DND-41 (cell line): ENCODE measurements around the gene DHH.

Experiments
- ATAC-seq: fragments of 200-7000 bp; cut with Tn5 transposase; 3 replicates; pipeline ENCODE4 v1.9.1; 2021; ENCODE audit warnings: low read depth; ENCODE audit not compliant: insufficient read depth
- DNase-seq: peaks from one replicate; pipeline ENCODE4 v3.0.0-alpha.2; 2020
- H2AFZ ChIP-seq: 2 replicates; pipeline ENCODE4 v1.6.0; 2012; ENCODE audit warnings: low read depth, low read length
- H3K27ac ChIP-seq: 2 replicates; pipeline ENCODE4 v1.5.1; 2012; ENCODE audit warnings: low read length, inconsistent platforms
- H3K27me3 ChIP-seq: fragments of 200-600 bp; sonication (generic); 2 replicates; pipeline ENCODE4 v1.6.0; 2012; ENCODE audit warnings: low read length, mild to moderate bottlenecking, inconsistent platforms; ENCODE audit not compliant: insufficient read depth, poor library complexity
- H3K36me3 ChIP-seq: 2 replicates; pipeline ENCODE4 v1.5.1; 2012; ENCODE audit warnings: low read length, inconsistent platforms; ENCODE audit not compliant: insufficient read depth
- H3K4me1 ChIP-seq: 2 replicates; pipeline ENCODE4 v1.5.1; 2012; ENCODE audit warnings: mild to moderate bottlenecking, low read length; ENCODE audit not compliant: insufficient read depth
- H3K4me2 ChIP-seq: 2 replicates; pipeline ENCODE4 v1.6.0; 2012; ENCODE audit warnings: mild to moderate bottlenecking, moderate library complexity, low read length, inconsistent platforms; ENCODE audit not compliant: insufficient read depth
- H3K4me3 ChIP-seq, 2 experiments: fragments of 200-600 bp in 1 of 2; shearing (Covaris generic) in 1 of 2; 2 replicates each; pipeline ENCODE4 v1.5.1; 2012 to 2016; ENCODE audit warnings: inconsistent platforms in 2 of 2, low read length in 2 of 2, mild to moderate bottlenecking in 2 of 2, low read depth in 1 of 2, moderate library complexity in 1 of 2
- H3K79me2 ChIP-seq: 2 replicates; pipeline ENCODE4 v1.6.0; 2012; ENCODE audit warnings: low read length, inconsistent platforms; ENCODE audit not compliant: insufficient read depth
- H3K9ac ChIP-seq: 2 replicates; pipeline ENCODE4 v1.6.0; 2012; ENCODE audit warnings: low read depth, mild to moderate bottlenecking, inconsistent platforms, low read length, moderate library complexity
- H3K9me3 ChIP-seq: 2 replicates; pipeline ENCODE4 v1.5.1; 2012; ENCODE audit warnings: low read length, moderate library complexity, mild to moderate bottlenecking, inconsistent platforms; ENCODE audit not compliant: insufficient read depth, severe bottlenecking
- H4K20me1 ChIP-seq: 2 replicates; pipeline ENCODE4 v1.6.0; 2012; ENCODE audit warnings: low read length; ENCODE audit not compliant: insufficient read depth
- EZH2 ChIP-seq: IDR thresholded peaks from 3 replicates; pipeline ENCODE4 v1.6.1; 2012; ENCODE audit warnings: borderline replicate concordance, low read depth, mild to moderate bottlenecking, moderate library complexity, low read length, inconsistent platforms; ENCODE audit not compliant: severe bottlenecking
- TF ChIP-seq, protein P1 (sequence below): IDR thresholded peaks from 2 replicates; pipeline ENCODE4 v1.5.1; 2012; ENCODE audit warnings: borderline replicate concordance, low read length, moderate library complexity, mild to moderate bottlenecking; ENCODE audit not compliant: poor library complexity, severe bottlenecking; ENCODE audit errors: extremely low read depth

Gene DHH

DNA sequence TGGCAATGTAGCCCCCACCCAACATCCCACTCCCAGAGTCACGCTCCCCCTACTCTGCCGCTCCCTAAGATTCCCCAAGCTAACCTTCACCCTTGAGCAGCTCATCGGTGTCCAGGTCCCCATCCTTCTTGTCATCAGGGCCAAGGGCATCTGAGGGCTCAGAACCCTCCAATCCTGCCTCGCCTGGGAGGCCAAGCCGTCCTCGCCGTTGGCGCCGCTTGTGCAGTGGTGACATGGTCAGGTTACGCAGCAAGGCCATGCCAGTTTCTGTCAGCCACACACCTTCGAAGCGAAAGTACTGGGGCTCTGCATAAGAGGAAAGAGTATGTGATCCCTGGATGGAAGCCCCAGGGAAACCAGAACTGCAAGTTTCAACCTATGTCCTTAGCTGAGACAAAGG, 49.9 kb downstream of the DHH start:
- no peaks in the 10 kb centered on the region for H3K9me3 ChIP-seq
- no peak overlapping the region for H3K27ac ChIP-seq
- no peak for DNase-seq
- H3K4me1 ChIP-seq = no peaks in the 10 kb centered on the region
- peaks cover 48% of the 10 kb centered on the region for H4K20me1 ChIP-seq
- H3K4me3 ChIP-seq = no peak overlapping the region
- TF ChIP-seq, protein P1, sequence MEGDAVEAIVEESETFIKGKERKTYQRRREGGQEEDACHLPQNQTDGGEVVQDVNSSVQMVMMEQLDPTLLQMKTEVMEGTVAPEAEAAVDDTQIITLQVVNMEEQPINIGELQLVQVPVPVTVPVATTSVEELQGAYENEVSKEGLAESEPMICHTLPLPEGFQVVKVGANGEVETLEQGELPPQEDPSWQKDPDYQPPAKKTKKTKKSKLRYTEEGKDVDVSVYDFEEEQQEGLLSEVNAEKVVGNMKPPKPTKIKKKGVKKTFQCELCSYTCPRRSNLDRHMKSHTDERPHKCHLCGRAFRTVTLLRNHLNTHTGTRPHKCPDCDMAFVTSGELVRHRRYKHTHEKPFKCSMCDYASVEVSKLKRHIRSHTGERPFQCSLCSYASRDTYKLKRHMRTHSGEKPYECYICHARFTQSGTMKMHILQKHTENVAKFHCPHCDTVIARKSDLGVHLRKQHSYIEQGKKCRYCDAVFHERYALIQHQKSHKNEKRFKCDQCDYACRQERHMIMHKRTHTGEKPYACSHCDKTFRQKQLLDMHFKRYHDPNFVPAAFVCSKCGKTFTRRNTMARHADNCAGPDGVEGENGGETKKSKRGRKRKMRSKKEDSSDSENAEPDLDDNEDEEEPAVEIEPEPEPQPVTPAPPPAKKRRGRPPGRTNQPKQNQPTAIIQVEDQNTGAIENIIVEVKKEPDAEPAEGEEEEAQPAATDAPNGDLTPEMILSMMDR = no peak
- TF ChIP-seq EZH2 = no peak
- H3K9ac ChIP-seq = no peak overlapping the region
- H3K36me3 ChIP-seq = peaks cover 98% of the 10 kb centered on the region
- no peaks in the 10 kb centered on the region for H3K27me3 ChIP-seq
- peaks cover 4% of the 10 kb centered on the region for H3K79me2 ChIP-seq
- no peak for ATAC-seq
- H2AFZ ChIP-seq = no peak overlapping the region
- H3K4me2 ChIP-seq = no peak overlapping the region

DNA sequence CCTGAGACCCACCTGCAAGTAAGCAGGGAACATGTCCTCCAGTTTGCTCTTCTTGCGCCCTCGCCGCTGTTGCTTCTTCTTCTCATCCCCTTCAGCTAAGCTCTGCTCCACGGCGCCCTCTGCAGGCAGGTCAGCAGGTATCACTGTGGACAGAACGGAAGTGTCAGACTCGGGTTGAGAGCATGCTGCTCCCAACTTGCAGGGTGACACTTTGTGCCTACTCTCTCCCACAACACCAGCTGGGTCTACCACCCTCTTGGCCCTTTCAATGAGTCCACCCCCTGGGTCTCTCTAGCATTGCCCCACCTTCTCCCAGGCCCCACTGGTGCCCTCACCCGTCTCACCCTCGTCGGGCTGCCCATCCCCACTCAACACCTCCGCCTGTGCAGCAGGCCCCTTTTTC, 50.7 kb downstream of the DHH start:
- H3K9ac ChIP-seq = no peak overlapping the region
- no peak overlapping the region for H3K4me2 ChIP-seq
- H3K4me1 ChIP-seq = no peaks in the 10 kb centered on the region
- H3K27ac ChIP-seq = no peak overlapping the region
- no peaks in the 10 kb centered on the region for H3K9me3 ChIP-seq
- TF ChIP-seq, protein P1 = peak; percentile 89
- no peak for TF ChIP-seq EZH2
- H3K27me3 ChIP-seq = no peaks in the 10 kb centered on the region
- no peak overlapping the region for H2AFZ ChIP-seq
- H3K4me3 ChIP-seq = no peak overlapping the region
- DNase-seq (peak; percentile 76), ATAC-seq (peak; percentile 84)
- peaks cover 98% of the 10 kb centered on the region for H3K36me3 ChIP-seq
- H3K79me2 ChIP-seq = peaks cover 8% of the 10 kb centered on the region
- peaks cover 48% of the 10 kb centered on the region for H4K20me1 ChIP-seq

DNA sequence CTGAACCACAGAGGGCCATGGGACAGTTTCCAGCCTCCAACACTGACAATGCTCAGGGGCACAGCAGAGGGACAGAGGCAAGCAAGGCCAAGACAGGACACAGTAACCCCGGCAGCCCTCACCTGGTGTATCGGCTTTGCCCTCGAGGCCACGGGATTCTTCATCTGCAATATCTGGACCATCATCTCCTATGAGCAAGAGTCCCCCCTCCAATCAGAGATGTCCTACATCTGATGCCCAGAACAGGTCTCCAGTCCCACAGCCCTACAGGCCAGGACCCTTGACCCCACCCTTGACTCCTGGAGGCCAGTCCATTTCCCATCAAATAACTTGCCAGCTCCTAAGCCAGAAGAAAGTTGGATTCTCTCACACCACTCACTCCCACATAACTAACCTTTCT, 51.4 kb downstream of the DHH start:
- no peak for DNase-seq
- no peaks in the 10 kb centered on the region for H3K9me3 ChIP-seq
- no peaks in the 10 kb centered on the region for H3K4me1 ChIP-seq
- no peak overlapping the region for H3K4me3 ChIP-seq
- H3K27me3 ChIP-seq = no peaks in the 10 kb centered on the region
- peaks cover 54% of the 10 kb centered on the region for H4K20me1 ChIP-seq
- H3K79me2 ChIP-seq = peaks cover 13% of the 10 kb centered on the region
- H3K4me2 ChIP-seq = no peak overlapping the region
- no peak for ATAC-seq
- peaks cover 98% of the 10 kb centered on the region for H3K36me3 ChIP-seq
- H3K27ac ChIP-seq = no peak overlapping the region
- TF ChIP-seq, protein P1 = no peak
- no peak for TF ChIP-seq EZH2
- no peak overlapping the region for H2AFZ ChIP-seq
- H3K9ac ChIP-seq = no peak overlapping the region

DNA sequence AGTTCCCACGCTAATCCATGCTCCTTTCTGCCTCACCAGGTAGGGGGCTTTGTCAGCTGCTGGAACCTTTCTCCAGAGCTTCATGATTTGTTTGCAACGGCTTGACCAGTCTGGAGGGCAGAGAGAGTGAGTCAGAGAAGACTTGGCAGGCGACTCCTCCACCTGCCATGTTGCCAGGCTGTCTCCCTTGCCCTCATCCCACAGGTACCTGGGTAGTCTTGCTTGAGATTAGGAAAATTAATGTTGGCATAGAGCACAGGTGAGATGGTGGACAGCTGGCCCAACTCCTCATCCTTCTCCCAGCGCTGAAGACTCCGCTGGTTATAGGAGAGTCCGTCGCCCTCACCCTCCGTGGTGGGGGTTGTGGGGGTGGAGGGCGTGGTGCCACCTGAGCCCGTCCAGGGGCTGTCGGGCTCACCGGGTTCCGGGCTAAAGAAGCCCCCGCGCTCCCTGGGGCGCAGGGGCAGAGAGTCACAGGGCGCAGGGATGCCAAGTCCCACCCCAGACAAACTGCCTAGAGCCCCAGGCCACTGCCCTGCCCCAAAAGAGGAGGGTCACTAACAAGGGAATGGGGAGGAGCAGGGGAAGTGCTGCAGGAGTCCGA, 52.6 kb downstream of the DHH start:
- H3K27ac ChIP-seq = no peak overlapping the region
- DNase-seq (no peak), ATAC-seq (no peak)
- H3K9ac ChIP-seq = no peak overlapping the region
- H3K79me2 ChIP-seq = peaks cover 21% of the 10 kb centered on the region
- H3K27me3 ChIP-seq = no peaks in the 10 kb centered on the region
- H3K36me3 ChIP-seq = peaks cover 100% of the 10 kb centered on the region
- H4K20me1 ChIP-seq = peaks cover 63% of the 10 kb centered on the region
- H3K4me2 ChIP-seq = no peak overlapping the region
- H2AFZ ChIP-seq = no peak overlapping the region
- H3K4me1 ChIP-seq = no peaks in the 10 kb centered on the region
- no peak overlapping the region for H3K4me3 ChIP-seq
- TF ChIP-seq, protein P1 = no peak
- TF ChIP-seq EZH2 = no peak
- H3K9me3 ChIP-seq = no peaks in the 10 kb centered on the region
